GM12801 (cell line): ENCODE measurements around the gene TMEM169.
A peak's percentile ranks its signal among the peaks of the same experiment; 100 is the strongest.

Experiments used
- CTCF ChIP-seq: IDR thresholded peaks from one replicate; pipeline ENCODE4 v1.5.1; 2011; ENCODE audit warnings: control low read depth; ENCODE audit not compliant: insufficient read length; ENCODE audit errors: extremely low read depth

Gene TMEM169

GRCh38 chr2:216081487-216082116 lies at the start of gene TMEM169, which contains the start of gene PECR:
TMEM169 (plus strand) TSS chr2:216081919; CDS start chr2:216095964, 14,045 bp downstream.
PECR (minus strand) TSS chr2:216081809; CDS start chr2:216081741, 68 bp downstream.
- TF ChIP-seq CTCF: no peak

GRCh38 chr2:216031960-216032689 lies 49.6 kb upstream of the TMEM169 start:
- no peak for TF ChIP-seq CTCF

GRCh38 chr2:216033403-216033802 lies 48.3 kb upstream of the TMEM169 start:
- no peak for TF ChIP-seq CTCF

GRCh38 chr2:216034065-216034464 lies 47.7 kb upstream of the TMEM169 start:
- TF ChIP-seq CTCF: peak; percentile 73

- no peak for TF ChIP-seq CTCF
These were observed 41.8 kb upstream of the TMEM169 start for GRCh38 chr2:216039918-216040317.

- TF ChIP-seq CTCF: no peak
These were observed 40.3 kb upstream of the TMEM169 start for GRCh38 chr2:216041438-216041837.

GRCh38 chr2:216043949-216044348 lies 37.8 kb upstream of the TMEM169 start:
- no peak for TF ChIP-seq CTCF
